Small intestine (tissue), 7 donors: ENCODE data around the gene CNTN5. TPM values are rescaled to one million over a fixed set of nuclear protein-coding genes. Genes with fewer than 3 reads are reported as not detected.

Source experiments
- DNase-seq, 2 donors: peaks; one replicate each; pipeline versions ENCODE4 v3.0.0 to v3.0.0-alpha.2; 2013
- FAIRE-seq: peaks from 2 replicates; lab custom pipeline; 2012; peaks lifted over from hg19 to GRCh38; lab: Jason Lieb, UNC
- H3K27ac ChIP-seq, 3 donors: one replicate each; pipeline ENCODE4 v1.5.1; 2013; ENCODE audit warnings: low read length in 2 of 3, mild to moderate bottlenecking in 2 of 3, control low read depth in 1 of 3, inconsistent platforms in 1 of 3, low read depth in 1 of 3, moderate library complexity in 1 of 3
- H3K27me3 ChIP-seq, 3 donors: one replicate each; pipeline ENCODE4 v1.6.1; 2013; ENCODE audit warnings: low read length in 3 of 3, inconsistent platforms in 1 of 3; ENCODE audit not compliant: control insufficient read depth in 3 of 3, insufficient read depth in 3 of 3
- H3K36me3 ChIP-seq, 3 donors: one replicate each; pipeline ENCODE4 v1.6.1; 2013; ENCODE audit warnings: low read length in 3 of 3, inconsistent platforms in 1 of 3, low read depth in 1 of 3, mild to moderate bottlenecking in 1 of 3, moderate library complexity in 1 of 3; ENCODE audit not compliant: control insufficient read depth in 3 of 3, insufficient read depth in 2 of 3
- H3K4me1 ChIP-seq, 3 donors: one replicate each; pipeline ENCODE4 v1.6.1; 2013; ENCODE audit warnings: low read length in 2 of 3, inconsistent platforms in 1 of 3, low read depth in 1 of 3, mild to moderate bottlenecking in 1 of 3, moderate library complexity in 1 of 3; ENCODE audit not compliant: control insufficient read depth in 3 of 3, insufficient read depth in 2 of 3
- H3K4me3 ChIP-seq, 3 donors: one replicate each; pipeline ENCODE4 v1.5.1; 2013; ENCODE audit warnings: low read length in 3 of 3, control low read depth in 1 of 3, inconsistent platforms in 1 of 3, low read depth in 1 of 3, mild to moderate bottlenecking in 1 of 3, moderate library complexity in 1 of 3
- H3K9me3 ChIP-seq, 2 donors: one replicate each; pipeline ENCODE4 v1.6.1; 2013; ENCODE audit warnings: low read depth in 1 of 2, low read length in 1 of 2; ENCODE audit not compliant: control insufficient read depth in 2 of 2, insufficient read depth in 1 of 2
- WGBS, 3 donors: extraction: QIAGEN DNeasy Blood & Tissue Kit; methylation state at CpG; one replicate each; pipeline ENCODE4 v1.1.7; 2013; 5-methylcytosine and 5-hydroxymethylcytosine counted together
- polyA plus RNA-seq, 4 donors: library from polyadenylated mRNA; stranded (reverse) in 3 of 4; unstranded in 1 of 4; fragments of 200-250 nt in 3 of 4; fragments of 120-200 nt in 1 of 4; gene quantifications; one replicate each; pipeline versions ENCODE4 v1.2.1 to v1.2.3, GENCODE V29; 2013
- donor health status: healthy with polysubstance abuse.
- donor health status: control.
- donor health status: control.
- donor health status: Bipolar disorder and iron deficiency.
- donor health status: healthy.

Gene CNTN5
- polyA plus RNA-seq, 4 donors = 0.04 to 0.09 TPM; not detected in 2

DNA sequence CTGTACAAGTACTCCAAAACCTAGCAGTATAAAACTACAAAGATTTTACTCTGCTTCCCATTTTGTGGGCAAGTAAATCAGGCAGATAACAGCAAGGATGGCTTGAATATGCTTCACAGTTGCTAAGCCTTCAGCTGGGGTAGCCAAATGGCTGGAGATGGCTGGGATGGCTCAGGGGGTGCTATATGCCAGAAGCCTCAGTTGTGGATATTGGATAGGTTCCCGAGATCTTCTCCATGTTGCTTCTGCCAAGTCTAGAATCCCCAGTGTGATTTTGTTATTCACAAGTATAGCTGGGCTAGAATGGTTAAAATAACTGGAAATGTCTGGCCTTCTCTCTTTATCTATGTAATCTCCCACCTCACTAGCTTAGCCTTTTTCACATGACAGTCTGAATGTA is 1194.0 kb downstream of the CNTN5 start:
- no peaks in the 10 kb centered on the region for H3K9me3 ChIP-seq
- FAIRE-seq = no peak
- H3K27ac ChIP-seq = no peak overlapping the region
- 76 to 86% (median 78%) methylated on average over 1 of the region's 1 CpG for WGBS, 3 donors
- H3K4me3 ChIP-seq = no peak overlapping the region
- H3K27me3 ChIP-seq = no peaks in the 10 kb centered on the region
- no peaks in the 10 kb centered on the region for H3K36me3 ChIP-seq
- no peak for DNase-seq
- no peaks in the 10 kb centered on the region for H3K4me1 ChIP-seq

DNA sequence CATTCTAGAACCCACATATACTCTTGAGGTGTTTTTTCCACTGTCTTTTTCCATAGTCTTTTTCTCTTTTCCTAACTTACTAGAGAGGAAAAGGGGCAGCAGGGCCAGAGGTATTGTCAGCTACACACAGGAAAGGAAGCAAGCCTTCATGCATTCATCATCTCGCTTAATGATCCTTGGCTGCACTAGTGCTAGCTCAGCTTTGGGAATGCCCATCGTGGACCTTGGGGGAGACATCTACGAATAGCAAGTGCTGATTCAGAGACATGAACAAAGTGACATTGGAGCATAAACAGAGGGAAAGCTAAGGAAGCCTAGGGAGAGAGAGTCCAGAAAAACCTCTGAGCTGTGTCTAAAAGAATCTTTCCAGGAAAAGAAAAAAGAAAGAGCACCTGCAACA is 1200.1 kb downstream of the CNTN5 start:
- 64 to 85% (median 69%) methylated on average over 3 of the region's 3 CpGs for WGBS, 3 donors

DNA sequence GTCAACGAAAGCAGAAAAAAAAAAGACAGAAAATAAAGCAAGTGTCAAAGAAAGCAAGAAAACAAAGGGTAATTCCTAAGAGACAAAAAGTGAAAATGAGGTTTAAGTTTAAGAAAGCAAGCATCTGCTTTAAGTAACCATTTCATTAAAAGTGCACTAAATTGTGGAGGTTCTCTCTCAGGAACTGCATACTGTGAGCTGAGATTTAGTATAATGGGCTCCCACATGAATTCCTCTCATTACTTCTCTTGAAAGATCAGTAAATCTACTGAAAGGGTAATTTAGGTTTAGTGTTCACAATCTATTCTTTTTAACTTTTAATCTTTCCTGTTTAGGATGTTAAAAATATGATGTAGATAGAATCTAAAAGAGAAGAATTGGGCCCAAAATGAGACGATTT is 1201.0 kb downstream of the CNTN5 start:
- Histone ChIP-seq H3K27ac (no peak overlapping the region), H3K36me3 (no peaks in the 10 kb centered on the region), H3K9me3 (no peaks in the 10 kb centered on the region), H3K4me3 (no peak overlapping the region), H3K27me3 (no peaks in the 10 kb centered on the region), H3K4me1 (no peaks in the 10 kb centered on the region)
- WGBS, 3 donors = 59 to 65% (median 64%) methylated on average over 2 of the region's 2 CpGs
- FAIRE-seq (no peak), DNase-seq (no peak)

More for the DNA sequence above, 1200.1 kb downstream of the CNTN5 start:
- DNase-seq (no peak), FAIRE-seq (no peak)
- Histone ChIP-seq H3K9me3 (no peaks in the 10 kb centered on the region), H3K36me3 (no peaks in the 10 kb centered on the region), H3K27me3 (no peaks in the 10 kb centered on the region), H3K4me1 (no peaks in the 10 kb centered on the region), H3K4me3 (no peak overlapping the region), H3K27ac (no peak overlapping the region)

DNA sequence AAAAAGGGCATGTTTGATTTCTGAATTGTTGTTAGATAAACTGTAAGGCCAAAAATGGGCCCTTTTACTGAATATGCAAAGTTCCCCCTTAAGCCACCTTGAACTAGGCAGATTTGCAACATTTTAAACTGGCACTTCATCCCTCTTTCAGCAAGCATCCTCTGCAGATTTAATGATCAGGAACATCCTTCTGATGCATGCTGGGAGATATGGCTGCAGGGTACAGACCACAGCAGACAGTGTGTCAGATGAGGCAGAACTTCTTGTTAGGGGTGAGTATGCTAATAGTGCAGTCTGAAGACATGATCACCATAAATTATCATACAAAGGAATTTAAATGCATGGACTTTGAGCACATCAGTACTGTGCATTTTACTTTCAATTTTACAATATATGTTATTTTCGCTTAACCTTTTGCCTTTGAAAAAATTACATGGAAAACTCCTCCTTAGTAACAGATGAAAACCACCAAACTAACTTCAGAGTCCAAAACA is 1203.8 kb downstream of the CNTN5 start:
- no peak for FAIRE-seq
- 55 to 87% (median 70%) methylated on average over 1 of the region's 1 CpG for WGBS, 3 donors

DNA sequence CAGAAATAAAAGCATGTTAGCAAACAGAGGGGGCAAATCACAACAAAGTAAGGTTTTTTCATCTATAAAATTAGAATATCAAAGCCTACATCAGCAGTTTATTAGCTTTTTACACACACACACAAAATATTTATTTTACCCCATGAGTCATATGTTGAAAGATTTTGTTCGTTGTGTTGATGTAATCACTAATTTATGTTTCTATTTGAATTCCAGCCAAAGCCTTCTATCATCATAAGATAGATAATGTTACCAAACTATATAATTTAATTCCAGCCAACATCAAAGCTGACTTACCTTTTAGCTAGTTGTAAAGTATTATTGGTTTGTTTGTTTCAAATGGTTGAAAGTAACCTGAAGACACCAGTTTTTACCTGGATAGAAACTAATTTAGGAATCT is 1208.3 kb downstream of the CNTN5 start:
- DNase-seq (no peak), FAIRE-seq (no peak)
- Histone ChIP-seq H3K36me3 (no peaks in the 10 kb centered on the region), H3K4me3 (no peak overlapping the region), H3K27me3 (no peaks in the 10 kb centered on the region), H3K27ac (no peak overlapping the region), H3K4me1 (no peaks in the 10 kb centered on the region), H3K9me3 (no peaks in the 10 kb centered on the region)
- 3 to 28% (median 24%) methylated on average over 1 of the region's 1 CpG for WGBS, 3 donors

More for the DNA sequence above, 1203.8 kb downstream of the CNTN5 start:
- no peaks in the 10 kb centered on the region for H3K36me3 ChIP-seq
- H3K27me3 ChIP-seq = no peaks in the 10 kb centered on the region
- no peak overlapping the region for H3K27ac ChIP-seq
- no peak for DNase-seq
- no peaks in the 10 kb centered on the region for H3K9me3 ChIP-seq
- H3K4me3 ChIP-seq = no peak overlapping the region
- H3K4me1 ChIP-seq = no peaks in the 10 kb centered on the region

DNA sequence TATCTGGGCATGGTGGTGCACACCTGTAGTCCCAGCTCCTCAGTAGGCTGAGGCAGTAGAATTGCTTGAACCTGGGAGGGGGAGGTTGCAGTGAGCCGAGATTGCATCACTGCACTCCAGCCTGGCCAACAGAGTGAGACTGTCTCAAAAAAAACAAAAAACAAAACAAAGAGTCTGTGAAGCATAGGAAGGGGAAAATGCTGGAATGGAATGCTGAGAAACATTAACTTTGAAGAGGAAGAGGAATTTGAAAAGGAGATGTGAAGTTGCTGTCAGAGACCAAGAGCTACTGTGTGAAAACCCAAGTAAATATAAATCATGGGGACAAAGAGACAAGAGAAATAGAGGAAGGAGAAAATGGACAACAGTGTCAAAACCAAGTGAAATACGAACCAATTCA is 1211.3 kb downstream of the CNTN5 start:
- Histone ChIP-seq H3K27ac (no peak overlapping the region), H3K27me3 (no peaks in the 10 kb centered on the region), H3K36me3 (no peaks in the 10 kb centered on the region), H3K4me3 (no peak overlapping the region), H3K4me1 (no peaks in the 10 kb centered on the region), H3K9me3 (no peaks in the 10 kb centered on the region)
- 42 to 71% (median 51%) methylated on average over 2 of the region's 2 CpGs for WGBS, 3 donors
- DNase-seq (no peak), FAIRE-seq (no peak)

DNA sequence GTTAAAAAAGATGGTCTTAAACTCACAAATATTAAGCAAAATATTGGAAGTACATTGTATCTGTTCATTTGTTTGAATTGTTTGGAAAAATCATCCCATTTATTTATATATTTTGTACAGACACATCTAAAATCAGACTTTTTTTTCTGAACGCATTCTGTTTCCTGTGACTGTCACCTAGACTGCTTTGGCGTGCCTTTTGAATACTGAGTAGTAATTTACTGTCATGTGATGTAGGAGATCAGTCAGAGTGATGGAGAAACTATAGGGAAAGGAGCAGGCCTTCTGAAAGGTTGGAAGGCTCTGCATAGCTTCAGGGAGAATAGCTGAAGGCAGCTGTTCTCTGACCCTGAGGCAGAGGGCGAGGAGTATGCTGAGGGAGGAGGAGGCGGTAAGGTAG is 1214.3 kb downstream of the CNTN5 start:
- Histone ChIP-seq H3K27me3 (no peaks in the 10 kb centered on the region), H3K36me3 (no peaks in the 10 kb centered on the region), H3K27ac (no peak overlapping the region), H3K4me1 (no peaks in the 10 kb centered on the region), H3K9me3 (no peaks in the 10 kb centered on the region), H3K4me3 (no peak overlapping the region)
- WGBS, 3 donors = 60 to 84% (median 71%) methylated on average over 4 of the region's 4 CpGs
- DNase-seq (no peak), FAIRE-seq (no peak)

DNA sequence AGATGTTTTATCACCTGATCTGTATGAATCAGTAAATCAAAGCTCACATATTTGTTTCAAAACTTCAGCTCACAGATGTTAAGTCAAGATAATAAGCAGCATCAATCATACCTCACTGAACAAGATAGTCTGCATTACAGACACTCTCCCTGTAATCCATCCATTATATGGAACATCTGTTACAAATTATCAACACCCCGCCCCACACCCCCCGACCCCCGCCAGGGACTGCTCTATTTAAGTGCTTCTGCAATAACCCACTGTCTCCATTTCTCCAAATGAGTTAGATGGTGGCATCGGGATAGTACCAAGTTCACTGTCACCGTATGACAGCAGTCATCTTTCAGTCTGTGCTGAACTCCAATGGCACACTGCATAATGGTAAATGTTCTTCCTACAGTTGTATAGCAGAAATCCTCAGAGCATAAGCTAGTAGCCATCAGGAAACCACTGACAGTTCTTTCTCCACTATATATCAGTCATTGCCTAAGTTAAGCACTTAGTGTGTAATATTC is 1219.3 kb downstream of the CNTN5 start:
- no peak overlapping the region for H3K4me3 ChIP-seq
- FAIRE-seq (no peak), DNase-seq (no peak)
- H3K4me1 ChIP-seq = no peaks in the 10 kb centered on the region
- H3K9me3 ChIP-seq = no peaks in the 10 kb centered on the region
- H3K27me3 ChIP-seq = no peaks in the 10 kb centered on the region
- 74 to 84% (median 81%) methylated on average over 5 of the region's 5 CpGs for WGBS, 3 donors
- H3K27ac ChIP-seq = no peak overlapping the region
- no peaks in the 10 kb centered on the region for H3K36me3 ChIP-seq

DNA sequence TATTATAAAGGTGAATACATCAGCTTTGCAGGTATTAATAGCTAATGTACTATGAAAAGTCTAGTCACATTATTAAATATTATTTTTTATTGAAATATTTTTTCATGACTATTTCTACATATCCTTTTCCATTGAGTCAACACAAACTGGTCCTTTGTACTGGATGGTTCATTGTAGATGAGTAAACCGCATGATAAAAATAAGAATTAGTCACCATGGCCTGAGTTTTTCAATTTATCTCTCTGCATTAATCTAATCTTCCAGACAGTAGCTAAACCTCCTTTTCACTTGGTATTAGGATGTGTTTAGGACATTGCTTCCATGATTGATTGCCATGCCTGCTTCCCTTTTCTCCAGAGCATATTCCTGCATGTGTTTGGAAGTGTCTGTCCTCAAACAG is 1227.0 kb downstream of the CNTN5 start:
- no peak for DNase-seq
- no peak overlapping the region for H3K27ac ChIP-seq
- no peaks in the 10 kb centered on the region for H3K36me3 ChIP-seq
- no peak overlapping the region for H3K4me3 ChIP-seq
- WGBS, 3 donors = 85 to 90% (median 88%) methylated on average over 1 of the region's 1 CpG
- no peak for FAIRE-seq
- H3K9me3 ChIP-seq = no peaks in the 10 kb centered on the region
- H3K4me1 ChIP-seq = no peaks in the 10 kb centered on the region
- H3K27me3 ChIP-seq = no peaks in the 10 kb centered on the region
